H9 (cell line): Measurements from ENCODE around the gene CAPN9. TPM values are rescaled to one million over a fixed set of nuclear protein-coding genes. Genes with fewer than 3 reads are reported as not detected.

Experiments used
- DNase-seq: peaks from one replicate; pipeline ENCODE4 v3.0.0-alpha.2; 2017
- H2AFZ ChIP-seq: one replicate; pipeline ENCODE4 v1.6.1; 2013; ENCODE audit warnings: mild to moderate bottlenecking, low read length, control low read depth, moderate library complexity
- H2AK5ac ChIP-seq: 2 replicates; pipeline ENCODE4 v1.6.1; 2013; ENCODE audit warnings: low read length, control low read depth, mixed read lengths; ENCODE audit not compliant: insufficient read length
- H2BK120ac ChIP-seq: one replicate; pipeline ENCODE4 v1.6.1; 2013; ENCODE audit warnings: low read depth, mild to moderate bottlenecking, low read length, control low read depth, inconsistent platforms; ENCODE audit not compliant: poor library complexity, severe bottlenecking
- H2BK12ac ChIP-seq: 2 replicates; pipeline ENCODE4 v1.6.1; 2013; ENCODE audit warnings: low read length, control low read depth, mixed read lengths, low read depth; ENCODE audit not compliant: insufficient read length
- H2BK15ac ChIP-seq: 2 replicates; pipeline ENCODE4 v1.6.1; 2013; ENCODE audit warnings: low read depth, low read length, control low read depth
- H2BK20ac ChIP-seq: one replicate; pipeline ENCODE4 v1.6.1; 2013; ENCODE audit warnings: low read depth, mild to moderate bottlenecking, low read length, control low read depth, inconsistent platforms; ENCODE audit not compliant: poor library complexity, severe bottlenecking
- H2BK5ac ChIP-seq: 2 replicates; pipeline ENCODE4 v1.6.1; 2013; ENCODE audit warnings: low read length, control low read depth, mixed read lengths; ENCODE audit not compliant: insufficient read length
- H3K14ac ChIP-seq: 2 replicates; pipeline ENCODE4 v1.6.1; 2013; ENCODE audit warnings: low read length, control low read depth; ENCODE audit not compliant: insufficient read depth
- H3K18ac ChIP-seq: 2 replicates; pipeline ENCODE4 v1.6.1; 2013; ENCODE audit warnings: low read depth, mild to moderate bottlenecking, mixed read lengths, low read length, control low read depth; ENCODE audit not compliant: insufficient read length
- H3K23ac ChIP-seq: 2 replicates; pipeline ENCODE4 v1.6.1; 2013; ENCODE audit warnings: low read length, control low read depth, mixed read lengths, low read depth; ENCODE audit not compliant: insufficient read length
- H3K23me2 ChIP-seq: 2 replicates; pipeline ENCODE4 v1.6.1; 2013; ENCODE audit warnings: low read depth, mild to moderate bottlenecking, mixed read lengths, low read length, control low read depth; ENCODE audit not compliant: insufficient read length, poor library complexity, severe bottlenecking
- H3K27ac ChIP-seq: 2 replicates; pipeline ENCODE4 v1.5.1; 2013; ENCODE audit warnings: low read length, control low read depth, mixed read lengths, low read depth; ENCODE audit not compliant: insufficient read length
- H3K27me3 ChIP-seq: 2 replicates; pipeline ENCODE4 v1.6.1; 2013; ENCODE audit warnings: low read length, control low read depth, inconsistent platforms; ENCODE audit not compliant: insufficient read depth
- H3K4ac ChIP-seq: 2 replicates; pipeline ENCODE4 v1.6.1; 2013; ENCODE audit warnings: low read depth, mild to moderate bottlenecking, control low read depth, inconsistent platforms, low read length, moderate library complexity
- H3K4me1 ChIP-seq: 2 replicates; pipeline ENCODE4 v1.6.1; 2013; ENCODE audit warnings: low read length, control low read depth, inconsistent platforms; ENCODE audit not compliant: insufficient read depth
- H3K4me2 ChIP-seq: 2 replicates; pipeline ENCODE4 v1.6.1; 2013; ENCODE audit warnings: low read length, control low read depth, mixed read lengths; ENCODE audit not compliant: insufficient read length, insufficient read depth
- H3K56ac ChIP-seq: 2 replicates; pipeline ENCODE4 v1.6.1; 2013; ENCODE audit warnings: low read depth, mild to moderate bottlenecking, mixed read lengths, low read length, control low read depth; ENCODE audit not compliant: insufficient read length
- H3K79me1 ChIP-seq: 2 replicates; pipeline ENCODE4 v1.6.1; 2013; ENCODE audit warnings: low read depth, mild to moderate bottlenecking, moderate library complexity, low read length, control low read depth, inconsistent platforms; ENCODE audit not compliant: insufficient read depth, poor library complexity, severe bottlenecking
- H3K79me2 ChIP-seq: 2 replicates; pipeline ENCODE4 v1.6.1; 2013; ENCODE audit warnings: low read length, control low read depth, inconsistent platforms; ENCODE audit not compliant: insufficient read depth
- H3K9ac ChIP-seq: 2 replicates; pipeline ENCODE4 v1.6.1; 2013; ENCODE audit warnings: low read length, control low read depth, mixed read lengths; ENCODE audit not compliant: insufficient read length; ENCODE audit errors: extremely low read depth
- H3K9me3 ChIP-seq: one replicate; pipeline ENCODE4 v1.6.1; 2013; ENCODE audit warnings: low read depth, low read length, inconsistent platforms; ENCODE audit not compliant: control insufficient read depth
- H3T11ph ChIP-seq: one replicate; pipeline ENCODE4 v1.6.1; 2013; ENCODE audit warnings: mild to moderate bottlenecking, low read length, control low read depth, inconsistent platforms
- H4K20me1 ChIP-seq: one replicate; pipeline ENCODE4 v1.6.1; 2013; ENCODE audit not compliant: control insufficient read depth, insufficient read length, insufficient read depth
- H4K5ac ChIP-seq: 2 replicates; pipeline ENCODE4 v1.6.1; 2013; ENCODE audit warnings: low read depth, mild to moderate bottlenecking, mixed read lengths, low read length, control low read depth; ENCODE audit not compliant: insufficient read length
- H4K8ac ChIP-seq: replicated peaks from 2 replicates; pipeline ENCODE4 v1.6.1; 2013; ENCODE audit warnings: low read length, control low read depth, mixed read lengths, low read depth; ENCODE audit not compliant: insufficient read length
- H4K91ac ChIP-seq: 2 replicates; pipeline ENCODE4 v1.6.1; 2013; ENCODE audit warnings: low read depth, mild to moderate bottlenecking, moderate library complexity, mixed read lengths, low read length, control low read depth; ENCODE audit not compliant: insufficient read length
- H3K27ac Mint-ChIP-seq, 3 experiments: 2 replicates in 2 of 3; 3 replicates in 1 of 3; pipeline ENCODE4 v1.8.0; 2020 to 2021; ENCODE audit warnings: mixed read lengths in 3 of 3, mild to moderate bottlenecking in 1 of 3, moderate library complexity in 1 of 3
- H3K27me3 Mint-ChIP-seq: 2 replicates; pipeline ENCODE4 v1.8.0; 2021; ENCODE audit warnings: low read depth, mild to moderate bottlenecking, moderate library complexity, mixed read lengths
- H3K36me3 Mint-ChIP-seq, 3 experiments: 2 replicates in 2 of 3; 3 replicates in 1 of 3; pipeline ENCODE4 v1.8.0; 2020 to 2021; ENCODE audit warnings: low read depth in 3 of 3, mixed read lengths in 3 of 3; ENCODE audit not compliant: insufficient read depth in 1 of 3
- H3K4me1 Mint-ChIP-seq, 2 experiments: 2 replicates each; pipeline ENCODE4 v1.8.0; 2020; ENCODE audit warnings: mixed read lengths in 2 of 2
- H3K4me3 Mint-ChIP-seq, 2 experiments: 2 replicates in 1 of 2; 3 replicates in 1 of 2; pipeline ENCODE4 v1.8.0; 2020 to 2021; ENCODE audit warnings: mild to moderate bottlenecking in 2 of 2, mixed read lengths in 2 of 2, moderate library complexity in 1 of 2
- H3K9me3 Mint-ChIP-seq, 2 experiments: 2 replicates in 1 of 2; 3 replicates in 1 of 2; pipeline ENCODE4 v1.8.0; 2020; ENCODE audit warnings: mild to moderate bottlenecking in 2 of 2, mixed read lengths in 2 of 2, moderate library complexity in 1 of 2
- CTCF ChIP-seq: fragments of 200-600 bp; sonication (generic); conservative IDR thresholded peaks from 3 replicates; pipeline ENCODE4 v1.8.0; 2021; ENCODE audit warnings: antibody characterized with exemption, mild to moderate bottlenecking
- WGBS: extraction: QIAGEN DNeasy Blood & Tissue Kit; methylation state at CpG from one replicate; pipeline ENCODE4 v1.1.7; 2013; ENCODE audit warnings: missing lambda C conversion rate, low lambda C conversion rate, mixed read lengths; ENCODE audit not compliant: insufficient read length; ENCODE audit errors: extremely low coverage; 5-methylcytosine and 5-hydroxymethylcytosine counted together
- total RNA-seq: library from RNA; stranded (reverse); gene quantifications from 2 replicates; pipeline ENCODE4 v1.2.1, GENCODE V29; 2021

CAPN9 gene
- total RNA-seq, 1 experiment from 2014 or later = 0.22 TPM

- no peaks in the 10 kb centered on the region for H3K9me3 ChIP-seq
- no peak overlapping the region for H3T11ph ChIP-seq
- no peak overlapping the region for H3K27ac ChIP-seq
- no peak overlapping the region for H2BK20ac ChIP-seq
- H3K4me1 ChIP-seq = no peaks in the 10 kb centered on the region
- H2AK5ac ChIP-seq = no peak overlapping the region
- H3K18ac ChIP-seq = no peak overlapping the region
- no peak overlapping the region for H2BK12ac ChIP-seq
- H2AFZ ChIP-seq = no peak overlapping the region
- no peak overlapping the region for H3K56ac ChIP-seq
- Mint-ChIP-seq H3K27me3 (peaks cover 71% of the 10 kb centered on the region), H3K4me3 (no peak overlapping the region), H3K27ac (no peak overlapping the region), H3K36me3 (no peaks in the 10 kb centered on the region), H3K4me1 (peaks cover 0 to 2% of the 10 kb centered on the region in 2 experiments; a peak in 2 of 4 replicates), H3K9me3 (no peaks in the 10 kb centered on the region)
- no peaks in the 10 kb centered on the region for H3K23me2 ChIP-seq
- H2BK5ac ChIP-seq = no peak overlapping the region
- TF ChIP-seq CTCF = no peak
- no peak overlapping the region for H3K23ac ChIP-seq
- no peak overlapping the region for H2BK15ac ChIP-seq
- no peak for DNase-seq
- H2BK120ac ChIP-seq = no peak overlapping the region
- H4K20me1 ChIP-seq = no peaks in the 10 kb centered on the region
- no peak overlapping the region for H3K4ac ChIP-seq
- no CpG with 5 or more reads among the region's 5 CpGs for WGBS
- H3K4me2 ChIP-seq = no peak overlapping the region
- H3K27me3 ChIP-seq = no peaks in the 10 kb centered on the region; the same call in 1 of the 2 replicates
- no peak overlapping the region for H4K5ac ChIP-seq
- H4K91ac ChIP-seq = no peak overlapping the region
- H3K79me2 ChIP-seq = no peaks in the 10 kb centered on the region
- H4K8ac ChIP-seq = no peak overlapping the region
- no peaks in the 10 kb centered on the region for H3K79me1 ChIP-seq
- no peak overlapping the region for H3K9ac ChIP-seq
- no peak overlapping the region for H3K14ac ChIP-seq
Observed at GRCh38 chr1:230798491-230798890, 51.3 kb downstream of the CAPN9 start.
